GM12878 (cell line): Measurements from ENCODE around the gene MGAT3. TPM values are rescaled to one million over a fixed set of nuclear protein-coding genes. Genes with fewer than 3 reads are reported as not detected.

Source experiments
- ATAC-seq: fragments of 200-7000 bp; cut with Tn5 transposase; 3 replicates; pipeline ENCODE4 v1.9.1; 2020; ENCODE audit warnings: mild to moderate bottlenecking, moderate library complexity
- BruUV-seq: library from RNA; stranded (reverse); fragments of 400-500 nt; replicated peaks from 2 replicates; lab custom pipeline; 2021; lab: Mats Ljungman, UMichigan
- CTCF ChIA-PET: fragments of 300-600 bp; sonication (Branson Sonifier 250); formaldehyde crosslinking; extraction: SDS; loops from one replicate; lab custom pipeline; 2021; ENCODE audit warnings: inconsistent platforms; lab: Yijun Ruan, JAX
- POLR2A ChIA-PET: fragments of 350-600 bp; formaldehyde crosslinking; extraction: SDS; loops from one replicate; lab custom pipeline; 2021; ENCODE audit warnings: inconsistent platforms; lab: Charles Lee
- RAD21 ChIA-PET: fragments of 300-600 bp; sonication (Branson Sonifier 250); formaldehyde crosslinking; loops from one replicate; lab custom pipeline; 2023; ENCODE audit warnings: antibody characterized with exemption; ENCODE audit not compliant: unreplicated experiment; lab: Charles Lee
- SMC1A ChIA-PET: fragments of 300-600 bp; sonication (Branson Sonifier 250); formaldehyde crosslinking; loops from one replicate; lab custom pipeline; 2023; ENCODE audit not compliant: unreplicated experiment, uncharacterized antibody; lab: Charles Lee
- DNase-seq: peaks from one replicate; pipeline ENCODE4 v3.0.0-alpha.2; 2011; ENCODE audit warnings: low read depth, low spot score
- FAIRE-seq: peaks from 3 replicates; lab custom pipeline; 2011; peaks lifted over from hg19 to GRCh38; lab: Jason Lieb, UNC
- H2AFZ ChIP-seq: 2 replicates; pipeline ENCODE4 v1.6.0; 2011; ENCODE audit warnings: low read depth, low read length, control low read depth; ENCODE audit not compliant: control insufficient read depth
- H3K27ac ChIP-seq: 2 replicates; pipeline ENCODE4 v1.5.1; 2011; ENCODE audit warnings: control low read depth; ENCODE audit not compliant: control insufficient read depth, insufficient read depth
- H3K27me3 ChIP-seq, 2 experiments: replicated peaks in 1 of 2; 2 replicates each; pipeline versions ENCODE4 v1.6.0 to v1.6.1; 2011; ENCODE audit warnings: low read length in 1 of 2; ENCODE audit not compliant: control insufficient read depth in 2 of 2, insufficient read depth in 2 of 2
- H3K36me3 ChIP-seq, 2 experiments: 2 replicates each; pipeline ENCODE4 v1.5.1; 2011; ENCODE audit warnings: low read length in 1 of 2; ENCODE audit not compliant: control insufficient read depth in 2 of 2, insufficient read depth in 2 of 2
- H3K4me1 ChIP-seq: 2 replicates; pipeline ENCODE4 v1.6.1; 2011; ENCODE audit warnings: mild to moderate bottlenecking, low read length, moderate library complexity, mixed read lengths; ENCODE audit not compliant: control insufficient read depth, insufficient read depth
- H3K4me2 ChIP-seq: 2 replicates; pipeline ENCODE4 v1.6.0; 2011; ENCODE audit warnings: control low read depth; ENCODE audit not compliant: control insufficient read depth, insufficient read depth
- H3K4me3 ChIP-seq: fragments of 200-600 bp; sonication (generic); 2 replicates; pipeline ENCODE4 v1.5.1; 2016
- H3K79me2 ChIP-seq: 2 replicates; pipeline ENCODE4 v1.6.0; 2011; ENCODE audit warnings: low read length; ENCODE audit not compliant: control insufficient read depth, insufficient read depth
- H3K9ac ChIP-seq: 2 replicates; pipeline ENCODE4 v1.8.0; 2011; ENCODE audit warnings: low read length, control low read depth, mixed read lengths; ENCODE audit not compliant: control insufficient read depth, insufficient read depth
- H3K9me3 ChIP-seq: replicated peaks from 3 replicates; pipeline ENCODE4 v1.5.1; 2011; ENCODE audit warnings: mild to moderate bottlenecking, low read length; ENCODE audit not compliant: control insufficient read depth, insufficient read depth
- H4K20me1 ChIP-seq: 2 replicates; pipeline ENCODE4 v1.6.0; 2011; ENCODE audit not compliant: control insufficient read depth, insufficient read depth
- BCL11A ChIP-seq: IDR thresholded peaks from 2 replicates; pipeline ENCODE4 v1.6.1; 2011; ENCODE audit warnings: low read depth, low read length
- EGR1 ChIP-seq, 2 experiments: IDR thresholded peaks; 1 replicate in 1 of 2; 2 replicates in 1 of 2; pipeline ENCODE4 v1.6.1; 2011 to 2012; ENCODE audit warnings: low read depth in 2 of 2, low read length in 2 of 2, borderline replicate concordance in 1 of 2, mild to moderate bottlenecking in 1 of 2, moderate library complexity in 1 of 2
- MEF2B ChIP-seq: fragments of 450-650 bp; IDR thresholded peaks from 2 replicates; pipeline ENCODE4 v1.6.1; 2018; ENCODE audit warnings: mild to moderate bottlenecking, moderate library complexity; ENCODE audit not compliant: partially characterized antibody, poor library complexity, severe bottlenecking
- MTA3 ChIP-seq: IDR thresholded peaks from 2 replicates; pipeline ENCODE4 v1.6.1; 2012; ENCODE audit warnings: low read length, inconsistent platforms, borderline replicate concordance
- MXI1 ChIP-seq: fragments of 150-350 bp; IDR thresholded peaks from 2 replicates; pipeline ENCODE4 v1.6.1; 2011; ENCODE audit warnings: low read depth, mild to moderate bottlenecking, inconsistent platforms, low read length, improper control_type of control experiment
- PML ChIP-seq: IDR thresholded peaks from 2 replicates; pipeline ENCODE4 v1.6.1; 2012; ENCODE audit warnings: low read length, inconsistent platforms
- RCOR1 ChIP-seq: conservative IDR thresholded peaks from 2 replicates; pipeline ENCODE4 v1.6.1; 2012; ENCODE audit warnings: low read depth, low read length, improper control_type of control experiment
- TBL1XR1 ChIP-seq: IDR thresholded peaks from 2 replicates; pipeline ENCODE4 v1.6.1; 2012; ENCODE audit warnings: low read depth, low read length, improper control_type of control experiment
- ZNF687 ChIP-seq: fragments of 450-650 bp; IDR thresholded peaks from 2 replicates; pipeline ENCODE4 v1.6.1; 2017; ENCODE audit warnings: mild to moderate bottlenecking, moderate library complexity
- ZSCAN29 ChIP-seq: fragments of 450-650 bp; IDR thresholded peaks from 2 replicates; pipeline ENCODE4 v1.6.1; 2017; ENCODE audit warnings: mild to moderate bottlenecking, moderate library complexity
- WGBS: methylation state at CpG from one replicate; pipeline ENCODE4 v1.1.6; 2016; ENCODE audit warnings: low lambda C conversion rate; ENCODE audit not compliant: insufficient replicate concordance, insufficient coverage; ENCODE audit errors: missing lambda C conversion rate; 5-methylcytosine and 5-hydroxymethylcytosine counted together
- in situ Hi-C: fragments of 300-500 bp; cut with MboI; formaldehyde crosslinking; loops from 9 replicates; pipeline ENCODE4 v1.14.3; 2018; ENCODE audit warnings: mixed read lengths
- intact Hi-C: fragments of 100-400 bp; cut with micrococcal nuclease; formaldehyde crosslinking; loops from one replicate; pipeline ENCODE4 v1.14.2; 2022; ENCODE audit not compliant: unreplicated experiment
- polyA plus RNA-seq, 11 experiments: library from polyadenylated mRNA; depleted of rRNA in 4 of 11; unstranded in 6 of 11; stranded (reverse) in 5 of 11; fragments of >200 nt; fragmentation: Nextera tagmentation in 4 of 11; fragmentation: Illumina TruSeq in 1 of 11; extraction: Ambion mirVana in 4 of 11; extraction: Trizol in 1 of 11; gene quantifications; 1 replicate in 1 of 11; 2 replicates in 10 of 11; pipeline versions ENCODE4 v1.2.1 to v1.2.3, GENCODE V29; 2011 to 2016; ENCODE audit warnings: inconsistent platforms in 2 of 11, missing spikeins in 2 of 11, low read depth in 1 of 11
- total RNA-seq, 4 experiments: library from RNA; depleted of rRNA in 3 of 4; stranded (reverse); fragments of >200 nt in 3 of 4; fragmentation: Illumina TruSeq in 1 of 4; extraction: Trizol in 1 of 4; gene quantifications; 2 replicates each; pipeline versions ENCODE4 v1.2.1 to v1.2.3, GENCODE V29; 2013 to 2021
- TF ChIP-seq, protein P1 (sequence below), 3 experiments: IDR thresholded peaks in 2 of 3; conservative IDR thresholded peaks in 1 of 3; 2 replicates each; pipeline ENCODE4 v1.5.1; 2011; ENCODE audit warnings: low read depth in 3 of 3, low read length in 3 of 3, mild to moderate bottlenecking in 3 of 3, control low read depth in 2 of 3, moderate library complexity in 2 of 3, inconsistent platforms in 1 of 3, mixed read lengths in 1 of 3; ENCODE audit not compliant: control insufficient read depth in 2 of 3, insufficient read depth in 1 of 3; ENCODE audit errors: extremely low read depth in 1 of 3
- TF ChIP-seq, protein P2 (sequence below): fragments of 450-650 bp; IDR thresholded peaks from 2 replicates; pipeline ENCODE4 v1.6.1; 2016; ENCODE audit warnings: mild to moderate bottlenecking

The MGAT3 gene
- total and polyA plus RNA-seq, 10 of the 15 experiments (the other 5 are each of a cell fraction or from before 2014, with no cell fraction given): 0.32 to 40.2 (median 11.9) TPM

- Histone ChIP-seq H3K4me3 (no peak overlapping the region), H3K4me1 (peaks cover 4% of the 10 kb centered on the region; the same call in 1 of the 2 replicates), H3K4me2 (no peak overlapping the region), H2AFZ (no peak overlapping the region), H3K9ac (no peak overlapping the region), H3K27me3 (no peaks in the 10 kb centered on the region), H3K79me2 (no peaks in the 10 kb centered on the region; the same call in none of the 2 replicates), H3K9me3 (no peaks in the 10 kb centered on the region), H4K20me1 (no peaks in the 10 kb centered on the region), H3K27ac (no peak overlapping the region), H3K36me3 (peaks cover 0 to 4% of the 10 kb centered on the region in 2 experiments; a peak in 1 of 4 replicates)
- CTCF ChIA-PET: no interaction called here
- in situ Hi-C loops: no loop called here
- SMC1A ChIA-PET: interaction anchor here (1.0 kb wide), 1 partner anchor 10 kb away, joined by 3 read pairs; the partner anchor contains the start of gene TAB1
- no peak for DNase-seq
- RAD21 ChIA-PET: interaction anchor here (1.1 kb wide), 1 partner anchor 63 kb away, joined by 3 read pairs; no protein-coding TSS in a partner anchor
- FAIRE-seq: no peak
- TF ChIP-seq PML (no peak), MTA3 (no peak), BCL11A (no peak), ZSCAN29 (no peak), RCOR1 (no peak), EGR1 (IDR thresholded peaks at IDR 0.05; ENCODE audit: borderline replicate concordance in 1 of 2, low read depth in 2 of 2, low read length in 2 of 2) (no peak), MEF2B (no peak), ZNF687 (no peak), TBL1XR1 (no peak), MXI1 (no peak)
- TF ChIP-seq, protein P1, sequence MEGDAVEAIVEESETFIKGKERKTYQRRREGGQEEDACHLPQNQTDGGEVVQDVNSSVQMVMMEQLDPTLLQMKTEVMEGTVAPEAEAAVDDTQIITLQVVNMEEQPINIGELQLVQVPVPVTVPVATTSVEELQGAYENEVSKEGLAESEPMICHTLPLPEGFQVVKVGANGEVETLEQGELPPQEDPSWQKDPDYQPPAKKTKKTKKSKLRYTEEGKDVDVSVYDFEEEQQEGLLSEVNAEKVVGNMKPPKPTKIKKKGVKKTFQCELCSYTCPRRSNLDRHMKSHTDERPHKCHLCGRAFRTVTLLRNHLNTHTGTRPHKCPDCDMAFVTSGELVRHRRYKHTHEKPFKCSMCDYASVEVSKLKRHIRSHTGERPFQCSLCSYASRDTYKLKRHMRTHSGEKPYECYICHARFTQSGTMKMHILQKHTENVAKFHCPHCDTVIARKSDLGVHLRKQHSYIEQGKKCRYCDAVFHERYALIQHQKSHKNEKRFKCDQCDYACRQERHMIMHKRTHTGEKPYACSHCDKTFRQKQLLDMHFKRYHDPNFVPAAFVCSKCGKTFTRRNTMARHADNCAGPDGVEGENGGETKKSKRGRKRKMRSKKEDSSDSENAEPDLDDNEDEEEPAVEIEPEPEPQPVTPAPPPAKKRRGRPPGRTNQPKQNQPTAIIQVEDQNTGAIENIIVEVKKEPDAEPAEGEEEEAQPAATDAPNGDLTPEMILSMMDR (IDR thresholded peaks at IDR 0.05 in 2 of 3, conservative IDR thresholded peaks at IDR 0.05 in 1 of 3; ENCODE audit: control insufficient read depth in 2 of 3, extremely low read depth in 1 of 3, insufficient read depth in 1 of 3, low read depth in 3 of 3, low read length in 3 of 3): no peak
- TF ChIP-seq, protein P2, sequence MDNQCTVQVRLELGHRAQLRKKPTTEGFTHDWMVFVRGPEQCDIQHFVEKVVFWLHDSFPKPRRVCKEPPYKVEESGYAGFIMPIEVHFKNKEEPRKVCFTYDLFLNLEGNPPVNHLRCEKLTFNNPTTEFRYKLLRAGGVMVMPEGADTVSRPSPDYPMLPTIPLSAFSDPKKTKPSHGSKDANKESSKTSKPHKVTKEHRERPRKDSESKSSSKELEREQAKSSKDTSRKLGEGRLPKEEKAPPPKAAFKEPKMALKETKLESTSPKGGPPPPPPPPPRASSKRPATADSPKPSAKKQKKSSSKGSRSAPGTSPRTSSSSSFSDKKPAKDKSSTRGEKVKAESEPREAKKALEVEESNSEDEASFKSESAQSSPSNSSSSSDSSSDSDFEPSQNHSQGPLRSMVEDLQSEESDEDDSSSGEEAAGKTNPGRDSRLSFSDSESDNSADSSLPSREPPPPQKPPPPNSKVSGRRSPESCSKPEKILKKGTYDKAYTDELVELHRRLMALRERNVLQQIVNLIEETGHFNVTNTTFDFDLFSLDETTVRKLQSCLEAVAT: no peak
- POLR2A ChIA-PET: no interaction called here
- intact Hi-C loops: no loop called here
- no peak for ATAC-seq
- BruUV-seq: no TSS peak
- WGBS: 98% methylated on average over 11 of the region's 11 CpGs
These were observed 47.2 kb upstream of the MGAT3 start for GRCh38 chr22:39409516-39410029.
